IMR-90 (cell line): Measurements from ENCODE around the gene TM4SF1. TPM values are rescaled to one million over a fixed set of nuclear protein-coding genes. Genes with fewer than 3 reads are reported as not detected.

Source experiments
- ATAC-seq: fragments of 200-7000 bp; cut with Tn5 transposase; 2 replicates; pipeline ENCODE4 v1.9.1; 2020; ENCODE audit warnings: low read depth, mild to moderate bottlenecking, moderate library complexity
- BruUV-seq: library from RNA; stranded (reverse); fragments of 400-500 nt; replicated peaks from 2 replicates; lab custom pipeline; 2021; lab: Mats Ljungman, UMichigan
- CTCF ChIA-PET: fragments of 300-600 bp; formaldehyde crosslinking; extraction: SDS; loops from one replicate; lab custom pipeline; 2021; ENCODE audit warnings: antibody characterized with exemption; lab: Yijun Ruan, JAX
- POLR2A ChIA-PET: fragments of 300-600 bp; sonication (Branson Sonifier 250); formaldehyde crosslinking; loops from one replicate; lab custom pipeline; 2022; ENCODE audit warnings: antibody characterized with exemption; ENCODE audit not compliant: unreplicated experiment; lab: Charles Lee
- DNase-seq: peaks from one replicate; pipeline ENCODE4 v3.0.0; 2013
- H2AFZ ChIP-seq: replicated peaks from 2 replicates; pipeline ENCODE3; 2013; ENCODE audit warnings: low read length, mild to moderate bottlenecking; ENCODE audit not compliant: poor library complexity
- H2AK5ac ChIP-seq: 2 replicates; pipeline ENCODE4 v1.6.1; 2013; ENCODE audit warnings: low read depth, low read length, inconsistent platforms
- H2AK9ac ChIP-seq: replicated peaks from 2 replicates; pipeline ENCODE3; 2013; ENCODE audit warnings: mild to moderate bottlenecking, low read depth, low read length, moderate library complexity; ENCODE audit not compliant: poor library complexity
- H2BK120ac ChIP-seq: 2 replicates; pipeline ENCODE4 v1.6.1; 2013; ENCODE audit warnings: low read depth, low read length, inconsistent platforms
- H2BK15ac ChIP-seq: 3 replicates; pipeline ENCODE4 v1.6.1; 2013; ENCODE audit warnings: low read depth, low read length, inconsistent platforms
- H2BK20ac ChIP-seq: 2 replicates; pipeline ENCODE4 v1.6.1; 2013; ENCODE audit warnings: low read depth, mild to moderate bottlenecking, inconsistent platforms, low read length, moderate library complexity
- H2BK5ac ChIP-seq: 2 replicates; pipeline ENCODE4 v1.6.1; 2013; ENCODE audit warnings: mild to moderate bottlenecking, low read depth, low read length, inconsistent platforms; ENCODE audit not compliant: poor library complexity, severe bottlenecking
- H3K14ac ChIP-seq: replicated peaks from 2 replicates; pipeline ENCODE4 v1.6.1; 2013; ENCODE audit warnings: low read depth, low read length, inconsistent platforms
- H3K18ac ChIP-seq: 2 replicates; pipeline ENCODE4 v1.6.1; 2013; ENCODE audit warnings: low read depth, low read length, control low read depth
- H3K23ac ChIP-seq: 2 replicates; pipeline ENCODE4 v1.6.1; 2013; ENCODE audit warnings: low read depth, low read length, inconsistent platforms
- H3K27ac ChIP-seq: 2 replicates; pipeline ENCODE4 v1.5.1; 2013; ENCODE audit warnings: mild to moderate bottlenecking, control low read depth, low read length; ENCODE audit not compliant: insufficient read depth
- H3K27me3 ChIP-seq: 2 replicates; pipeline ENCODE4 v1.6.1; 2013; ENCODE audit warnings: low read length; ENCODE audit not compliant: control insufficient read depth, insufficient read depth
- H3K36me3 ChIP-seq: 2 replicates; pipeline ENCODE4 v1.6.1; 2013; ENCODE audit warnings: low read length, mixed read lengths; ENCODE audit not compliant: control insufficient read depth, insufficient read depth
- H3K4ac ChIP-seq: 2 replicates; pipeline ENCODE4 v1.6.1; 2013; ENCODE audit warnings: low read depth, low read length, inconsistent platforms
- H3K4me1 ChIP-seq: 2 replicates; pipeline ENCODE4 v1.6.1; 2013; ENCODE audit warnings: low read length, mixed read lengths; ENCODE audit not compliant: control insufficient read depth, insufficient read depth
- H3K4me2 ChIP-seq: 2 replicates; pipeline ENCODE4 v1.6.1; 2013; ENCODE audit warnings: low read depth, mild to moderate bottlenecking, control low read depth, low read length, moderate library complexity
- H3K4me3 ChIP-seq: 2 replicates; pipeline ENCODE4 v1.5.1; 2013; ENCODE audit warnings: low read depth, mild to moderate bottlenecking, control low read depth, low read length, moderate library complexity; ENCODE audit not compliant: insufficient read depth
- H3K56ac ChIP-seq: 2 replicates; pipeline ENCODE4 v1.6.1; 2013; ENCODE audit warnings: low read length, inconsistent platforms; ENCODE audit not compliant: insufficient read depth; ENCODE audit errors: extremely low read depth
- H3K79me1 ChIP-seq, 2 experiments: 2 replicates each; pipeline ENCODE4 v1.6.1; 2013; ENCODE audit warnings: low read length in 2 of 2, inconsistent platforms in 1 of 2, low read depth in 1 of 2
- H3K9ac ChIP-seq: 2 replicates; pipeline ENCODE4 v1.6.1; 2013; ENCODE audit warnings: low read depth, low read length, control low read depth
- H3K9me1 ChIP-seq: 2 replicates; pipeline ENCODE4 v1.6.1; 2013; ENCODE audit warnings: low read length, inconsistent platforms; ENCODE audit not compliant: insufficient read depth
- H3K9me3 ChIP-seq: 2 replicates; pipeline ENCODE4 v1.6.1; 2013; ENCODE audit warnings: low read length; ENCODE audit not compliant: control insufficient read depth, insufficient read depth
- H4K20me1 ChIP-seq: 2 replicates; pipeline ENCODE4 v1.6.1; 2013; ENCODE audit warnings: low read length, inconsistent platforms; ENCODE audit not compliant: insufficient read depth
- H4K5ac ChIP-seq: 2 replicates; pipeline ENCODE4 v1.6.1; 2013; ENCODE audit warnings: mild to moderate bottlenecking, low read depth, low read length, control low read depth
- H4K8ac ChIP-seq, 2 experiments: 2 replicates each; pipeline ENCODE4 v1.6.1; 2013; ENCODE audit warnings: low read depth in 2 of 2, low read length in 2 of 2, control low read depth in 1 of 2, inconsistent platforms in 1 of 2
- H4K91ac ChIP-seq: 2 replicates; pipeline ENCODE4 v1.6.1; 2013; ENCODE audit warnings: low read depth, low read length, inconsistent platforms; ENCODE audit not compliant: insufficient read depth
- BHLHE40 ChIP-seq: fragments of 150-350 bp; IDR thresholded peaks from 2 replicates; pipeline ENCODE4 v1.6.1; 2016; ENCODE audit warnings: mild to moderate bottlenecking, low read depth, low read length
- CEBPB ChIP-seq: IDR thresholded peaks from 2 replicates; pipeline ENCODE4 v1.6.1; 2012; ENCODE audit warnings: low read depth, low read length, improper control_type of control experiment
- CHD1 ChIP-seq: IDR thresholded peaks from 2 replicates; pipeline ENCODE4 v1.6.1; 2012; ENCODE audit warnings: low read depth, low read length, improper control_type of control experiment
- FOS ChIP-seq: fragments of 150-350 bp; IDR thresholded peaks from 2 replicates; pipeline ENCODE4 v1.6.1; 2016; ENCODE audit warnings: low read depth, low read length
- MAFK ChIP-seq: IDR thresholded peaks from 2 replicates; pipeline ENCODE4 v1.6.1; 2012; ENCODE audit warnings: low read depth, low read length, improper control_type of control experiment
- MAZ ChIP-seq: IDR thresholded peaks from 2 replicates; pipeline ENCODE4 v1.6.1; 2012; ENCODE audit warnings: low read depth, mild to moderate bottlenecking, low read length, improper control_type of control experiment, moderate library complexity, borderline replicate concordance
- MXI1 ChIP-seq: IDR thresholded peaks from 2 replicates; pipeline ENCODE4 v1.6.1; 2012; ENCODE audit warnings: low read depth, mild to moderate bottlenecking, low read length, moderate library complexity, borderline replicate concordance
- NFE2L2 ChIP-seq: fragments of 150-350 bp; IDR thresholded peaks from 2 replicates; pipeline ENCODE4 v1.6.1; 2016; ENCODE audit warnings: low read depth, mild to moderate bottlenecking, low read length
- POLR2A ChIP-seq: IDR thresholded peaks from 2 replicates; pipeline ENCODE4 v1.6.1; 2012; ENCODE audit warnings: mild to moderate bottlenecking, low read depth, low read length
- RAD21 ChIP-seq: IDR thresholded peaks from 2 replicates; pipeline ENCODE4 v1.6.1; 2012; ENCODE audit warnings: low read length, improper control_type of control experiment
- RCOR1 ChIP-seq: IDR thresholded peaks from 2 replicates; pipeline ENCODE4 v1.6.1; 2012; ENCODE audit warnings: mild to moderate bottlenecking, low read length, improper control_type of control experiment; ENCODE audit not compliant: insufficient replicate concordance
- RFX5 ChIP-seq: IDR thresholded peaks from 2 replicates; pipeline ENCODE4 v1.8.0; 2012; ENCODE audit warnings: low read depth, mild to moderate bottlenecking, low read length, moderate library complexity
- SMC3 ChIP-seq: fragments of 150-350 bp; IDR thresholded peaks from 2 replicates; pipeline ENCODE4 v1.6.1; 2016; ENCODE audit warnings: low read depth, mild to moderate bottlenecking, antibody characterized with exemption, low read length, moderate library complexity
- WGBS, 2 experiments: methylation state at CpG; one replicate each; pipeline versions ENCODE4 v1.1.5 to v1.1.7; 2013; ENCODE audit warnings: missing lambda C conversion rate in 2 of 2; ENCODE audit not compliant: insufficient read length in 1 of 2; ENCODE audit errors: extremely low coverage in 2 of 2; 5-methylcytosine and 5-hydroxymethylcytosine counted together
- dilution Hi-C: fragments of 300-500 bp; cut with HindIII; formaldehyde crosslinking; loops from one replicate; pipeline ENCODE4 v1.14.3; 2018; ENCODE audit warnings: low sequenced_read_pairs; ENCODE audit not compliant: unreplicated experiment
- in situ Hi-C: fragments of 300-500 bp; cut with MboI; formaldehyde crosslinking; loops from 3 replicates; pipeline ENCODE4 v1.14.3; 2019; ENCODE audit warnings: low sequenced_read_pairs, inconsistent platforms, mixed read lengths
- intact Hi-C: fragments of 100-400 bp; cut with micrococcal nuclease; formaldehyde crosslinking; loops from 2 replicates; pipeline ENCODE4 v1.10.0; 2022
- polyA plus RNA-seq, 3 experiments: library from polyadenylated mRNA; depleted of rRNA; stranded (reverse); fragments of >200 nt; gene quantifications; 2 replicates each; pipeline ENCODE4 v1.2.3, GENCODE V29; 2012; ENCODE audit warnings: low replicate concordance in 1 of 3
- total RNA-seq: library from RNA; depleted of rRNA; stranded (reverse); fragments of >200 nt; gene quantifications from 2 replicates; pipeline ENCODE4 v1.2.3, GENCODE V29; 2012
- TF ChIP-seq, protein P1 (sequence below): fragments of 150-350 bp; IDR thresholded peaks from 2 replicates; pipeline ENCODE4 v1.6.1; 2016; ENCODE audit warnings: low read depth, mild to moderate bottlenecking, low read length, moderate library complexity, borderline replicate concordance
- TF ChIP-seq, protein P2 (sequence below): conservative IDR thresholded peaks from 2 replicates; pipeline ENCODE4 v1.5.1; 2012; ENCODE audit warnings: mild to moderate bottlenecking, low read depth, low read length, improper control_type of control experiment
- TF ChIP-seq, protein P3 (sequence below): fragments of 150-350 bp; IDR thresholded peaks from 2 replicates; pipeline ENCODE4 v1.6.1; 2017; ENCODE audit warnings: mild to moderate bottlenecking, antibody characterized with exemption, low read length, low read depth

Gene TM4SF1
- total and polyA plus RNA-seq, 2 of the 4 experiments (the other 2 are of a cell fraction): 232 to 302 TPM

DNA sequence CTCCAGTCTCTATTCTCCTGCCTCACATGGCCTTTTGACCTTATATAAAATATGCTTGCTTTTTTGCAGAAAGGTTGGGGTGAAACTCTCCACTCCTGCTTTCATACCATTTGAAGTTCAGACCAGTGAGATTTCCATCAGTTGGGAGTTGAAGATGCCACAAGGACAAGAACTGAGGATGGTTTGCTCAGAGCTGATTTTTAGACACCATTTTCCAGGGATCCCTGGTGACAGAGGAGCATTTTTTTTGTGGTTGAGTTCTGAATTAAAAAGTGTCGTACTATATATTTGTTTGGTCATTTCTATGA, 8.8 kb upstream of the TM4SF1 start:
- ATAC-seq (no peak; the same call in 1 of the 2 replicates), DNase-seq (no peak)
- H3K9me1 ChIP-seq: peaks cover 41% of the 10 kb centered on the region
- peaks cover 39% of the 10 kb centered on the region for H3K4me1 ChIP-seq
- H4K20me1 ChIP-seq: no peaks in the 10 kb centered on the region; the same call in 1 of the 2 replicates
- H2BK120ac ChIP-seq: peak overlapping the region; percentile 95
- H4K8ac ChIP-seq: peak overlapping the region; percentile 44 to 91
- H2AK5ac ChIP-seq: peak overlapping the region; percentile 31
- H3K79me1 ChIP-seq: peaks cover 0 to 43% of the 10 kb centered on the region in 2 experiments; a peak in 3 of 4 replicates
- H3K4me2 ChIP-seq: peak overlapping the region; percentile 71
- H2BK15ac ChIP-seq: peak overlapping the region; percentile 88
- H4K5ac ChIP-seq: peak overlapping the region; percentile 60; the same call in 1 of the 2 replicates
- H3K56ac ChIP-seq: peak overlapping the region; percentile 67
- no TSS peak for BruUV-seq
- peak overlapping the region; percentile 67 for H3K27ac ChIP-seq
- no peaks in the 10 kb centered on the region for H3K9me3 ChIP-seq
- peak overlapping the region; percentile 7; the same call in 1 of the 2 replicates for H3K9ac ChIP-seq
- no peak overlapping the region for H2AFZ ChIP-seq
- dilution Hi-C loops (no loop called here), intact Hi-C loops (no loop called here), in situ Hi-C loops (no loop called here)
- peak overlapping the region; percentile 96 for H2BK20ac ChIP-seq
- no peak overlapping the region for H2AK9ac ChIP-seq
- H3K23ac ChIP-seq: peak overlapping the region; percentile 82
- no peak for TF ChIP-seq FOS
- no peak for TF ChIP-seq RCOR1
- TF ChIP-seq BHLHE40: no peak
- no peak for TF ChIP-seq RAD21
- TF ChIP-seq, protein P1, sequence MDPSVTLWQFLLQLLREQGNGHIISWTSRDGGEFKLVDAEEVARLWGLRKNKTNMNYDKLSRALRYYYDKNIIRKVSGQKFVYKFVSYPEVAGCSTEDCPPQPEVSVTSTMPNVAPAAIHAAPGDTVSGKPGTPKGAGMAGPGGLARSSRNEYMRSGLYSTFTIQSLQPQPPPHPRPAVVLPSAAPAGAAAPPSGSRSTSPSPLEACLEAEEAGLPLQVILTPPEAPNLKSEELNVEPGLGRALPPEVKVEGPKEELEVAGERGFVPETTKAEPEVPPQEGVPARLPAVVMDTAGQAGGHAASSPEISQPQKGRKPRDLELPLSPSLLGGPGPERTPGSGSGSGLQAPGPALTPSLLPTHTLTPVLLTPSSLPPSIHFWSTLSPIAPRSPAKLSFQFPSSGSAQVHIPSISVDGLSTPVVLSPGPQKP: no peak
- TF ChIP-seq SMC3: no peak
- TF ChIP-seq, protein P2, sequence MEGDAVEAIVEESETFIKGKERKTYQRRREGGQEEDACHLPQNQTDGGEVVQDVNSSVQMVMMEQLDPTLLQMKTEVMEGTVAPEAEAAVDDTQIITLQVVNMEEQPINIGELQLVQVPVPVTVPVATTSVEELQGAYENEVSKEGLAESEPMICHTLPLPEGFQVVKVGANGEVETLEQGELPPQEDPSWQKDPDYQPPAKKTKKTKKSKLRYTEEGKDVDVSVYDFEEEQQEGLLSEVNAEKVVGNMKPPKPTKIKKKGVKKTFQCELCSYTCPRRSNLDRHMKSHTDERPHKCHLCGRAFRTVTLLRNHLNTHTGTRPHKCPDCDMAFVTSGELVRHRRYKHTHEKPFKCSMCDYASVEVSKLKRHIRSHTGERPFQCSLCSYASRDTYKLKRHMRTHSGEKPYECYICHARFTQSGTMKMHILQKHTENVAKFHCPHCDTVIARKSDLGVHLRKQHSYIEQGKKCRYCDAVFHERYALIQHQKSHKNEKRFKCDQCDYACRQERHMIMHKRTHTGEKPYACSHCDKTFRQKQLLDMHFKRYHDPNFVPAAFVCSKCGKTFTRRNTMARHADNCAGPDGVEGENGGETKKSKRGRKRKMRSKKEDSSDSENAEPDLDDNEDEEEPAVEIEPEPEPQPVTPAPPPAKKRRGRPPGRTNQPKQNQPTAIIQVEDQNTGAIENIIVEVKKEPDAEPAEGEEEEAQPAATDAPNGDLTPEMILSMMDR: no peak
- no peak for TF ChIP-seq MXI1
- TF ChIP-seq, protein P3, sequence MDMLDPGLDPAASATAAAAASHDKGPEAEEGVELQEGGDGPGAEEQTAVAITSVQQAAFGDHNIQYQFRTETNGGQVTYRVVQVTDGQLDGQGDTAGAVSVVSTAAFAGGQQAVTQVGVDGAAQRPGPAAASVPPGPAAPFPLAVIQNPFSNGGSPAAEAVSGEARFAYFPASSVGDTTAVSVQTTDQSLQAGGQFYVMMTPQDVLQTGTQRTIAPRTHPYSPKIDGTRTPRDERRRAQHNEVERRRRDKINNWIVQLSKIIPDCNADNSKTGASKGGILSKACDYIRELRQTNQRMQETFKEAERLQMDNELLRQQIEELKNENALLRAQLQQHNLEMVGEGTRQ: no peak
- no peak for TF ChIP-seq MAFK
- no peak for TF ChIP-seq POLR2A
- TF ChIP-seq MAZ: no peak
- TF ChIP-seq CHD1: no peak
- TF ChIP-seq NFE2L2: no peak
- no peak for TF ChIP-seq RFX5
- no peak for TF ChIP-seq CEBPB
- H3K14ac ChIP-seq: peak overlapping the region; percentile 77
- peak overlapping the region; percentile 87 for H4K91ac ChIP-seq
- H3K4me3 ChIP-seq: no peak overlapping the region
- H3K18ac ChIP-seq: peak overlapping the region; percentile 90; the same call in 1 of the 2 replicates
- CTCF ChIA-PET: interaction anchor here (0.9 kb wide), 1 partner anchor 100 kb away, joined by 3 read pairs; no protein-coding TSS in a partner anchor
- POLR2A ChIA-PET: interaction anchor here (1.8 kb wide), 1 partner anchor 9 kb away, joined by 5 read pairs; the partner anchor contains the start of gene TM4SF1
- H3K27me3 ChIP-seq: no peaks in the 10 kb centered on the region
- no peaks in the 10 kb centered on the region for H3K36me3 ChIP-seq
- peak overlapping the region; percentile 86 for H3K4ac ChIP-seq
- no CpG with 5 or more reads among the region's 1 CpG for WGBS, 2 experiments
- H2BK5ac ChIP-seq: peak overlapping the region; percentile 97
